IgD-negative memory B cell (primary cell): ENCODE data around the gene SERINC4. TPM values are rescaled to one million over a fixed set of nuclear protein-coding genes. Genes with fewer than 3 reads are reported as not detected.
"Not testable (repeated sequence)": the region's sequence is repeated elsewhere in the genome, so short reads cannot be mapped to it uniquely, and the experiment has no call there.

Source experiments
- H3K27ac Mint-ChIP-seq, 3 donors: one replicate each; pipeline ENCODE4 v1.8.0; 2020 to 2022; ENCODE audit warnings: mild to moderate bottlenecking in 3 of 3, mixed read lengths in 3 of 3, moderate library complexity in 1 of 3
- H3K27me3 Mint-ChIP-seq: one replicate; pipeline ENCODE4 v1.8.0; 2021; ENCODE audit warnings: mixed read lengths
- H3K36me3 Mint-ChIP-seq: one replicate; pipeline ENCODE4 v1.8.0; 2020; ENCODE audit warnings: mild to moderate bottlenecking, mixed read lengths
- H3K4me1 Mint-ChIP-seq, 3 donors: one replicate each; pipeline ENCODE4 v1.8.0; 2020 to 2022; ENCODE audit warnings: mixed read lengths in 3 of 3, mild to moderate bottlenecking in 1 of 3
- H3K4me3 Mint-ChIP-seq, 4 donors: one replicate each; pipeline ENCODE4 v1.8.0; 2020 to 2022; ENCODE audit warnings: mild to moderate bottlenecking in 4 of 4, mixed read lengths in 4 of 4, moderate library complexity in 3 of 4
- H3K9me3 Mint-ChIP-seq, 3 donors: one replicate each; pipeline ENCODE4 v1.8.0; 2020 to 2021; ENCODE audit warnings: mixed read lengths in 3 of 3, mild to moderate bottlenecking in 1 of 3
- polyA plus RNA-seq: library from polyadenylated mRNA; unstranded; fragments of 300-500 nt; fragmentation: Illumina TruSeq; gene quantifications from one replicate; pipeline ENCODE4 v1.2.3, GENCODE V29; 2021

Gene SERINC4
- polyA plus RNA-seq, 1 donor from 2014 or later = 1.1 TPM

DNA sequence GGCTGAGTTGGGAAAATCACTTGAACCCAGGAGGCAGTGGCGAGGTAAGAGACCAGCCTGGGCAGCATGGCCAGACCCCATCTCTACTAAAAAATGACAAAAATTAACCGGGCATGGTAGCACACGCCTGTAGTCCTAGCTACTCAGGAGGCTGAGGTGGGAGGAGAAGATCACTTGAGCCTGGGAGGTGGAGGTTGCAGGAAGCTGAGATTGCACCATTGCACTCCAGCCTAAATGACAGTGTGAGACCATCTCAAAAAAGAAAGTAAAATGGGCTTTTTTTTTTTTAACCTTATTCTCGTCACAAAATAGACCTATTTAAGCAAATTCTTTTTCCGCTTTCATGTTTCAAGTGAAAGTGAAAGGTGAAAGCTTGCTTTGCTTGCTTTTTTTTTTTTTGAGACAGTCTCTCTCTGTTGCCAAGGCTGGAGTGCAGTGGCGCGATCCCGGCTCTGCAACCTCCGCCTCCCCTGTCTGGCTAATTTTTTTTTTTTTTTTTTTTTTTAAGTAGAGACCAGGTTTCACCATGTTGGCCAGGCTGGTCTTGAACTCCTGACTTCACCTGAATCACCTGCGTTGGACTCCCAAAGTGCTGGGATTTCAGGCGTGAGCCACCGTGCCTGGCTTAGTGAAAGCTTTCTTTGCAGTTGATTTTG lies 50.2 kb downstream of the SERINC4 start:
- H3K36me3 Mint-ChIP-seq = no peaks in the 10 kb centered on the region
- H3K27me3 Mint-ChIP-seq = no peaks in the 10 kb centered on the region
- no peaks in the 10 kb centered on the region for H3K9me3 Mint-ChIP-seq
- peaks cover 37 to 42% (median 39%) of the 10 kb centered on the region in 3 donors for H3K4me1 Mint-ChIP-seq
- H3K4me3 Mint-ChIP-seq = peak overlapping the region; percentile 77 to 91 (median 88)
- H3K27ac Mint-ChIP-seq = peak overlapping the region; percentile 92 to 100 (median 93)

DNA sequence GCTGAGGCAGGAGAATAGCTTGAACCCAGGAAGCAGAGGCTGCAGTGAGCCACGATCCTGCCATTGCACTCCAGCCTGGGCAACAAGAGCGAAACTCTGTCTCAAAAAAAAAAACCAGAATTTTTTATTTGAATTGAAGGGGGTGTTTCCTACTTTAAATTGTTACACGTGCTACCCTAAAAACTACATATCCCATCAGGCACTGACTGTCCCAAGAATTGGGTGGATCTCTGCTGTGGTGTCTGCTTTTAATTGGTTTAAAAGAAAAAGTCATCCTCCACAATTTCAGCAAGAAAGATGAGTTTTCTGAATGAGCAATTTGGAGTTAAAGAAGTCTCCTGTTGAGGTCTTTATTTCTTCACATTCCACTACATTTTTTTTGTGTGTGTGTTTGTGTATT lies 51.6 kb downstream of the SERINC4 start:
- Mint-ChIP-seq H3K27ac (peak overlapping the region; percentile 9 to 95 (median 46)), H3K4me3 (peak overlapping the region in 3 of 4 donors; percentile 91 to 100 (median 99)), H3K4me1 (peaks cover 44 to 48% (median 45%) of the 10 kb centered on the region in 3 donors), H3K9me3 (no peaks in the 10 kb centered on the region), H3K27me3 (no peaks in the 10 kb centered on the region), H3K36me3 (no peaks in the 10 kb centered on the region)

DNA sequence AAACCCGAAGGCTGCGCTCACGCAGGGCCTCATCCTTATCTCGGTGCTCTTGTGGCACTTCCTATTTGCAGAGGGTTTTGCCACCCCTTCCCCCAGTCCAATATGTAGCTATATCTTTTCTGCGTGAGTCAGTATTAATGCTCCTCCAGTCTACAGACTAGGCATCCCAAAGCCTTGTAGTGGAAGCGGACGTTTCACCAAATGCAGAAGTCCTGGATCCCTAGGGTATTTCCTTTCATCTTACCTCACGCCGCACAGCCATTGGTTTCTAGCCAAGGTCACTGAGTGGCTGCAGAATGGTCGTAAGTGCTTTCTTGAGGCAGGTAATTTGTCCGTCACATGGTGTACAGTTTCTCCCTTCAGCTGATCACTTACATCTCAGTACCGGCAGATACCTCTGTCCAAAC lies 53.1 kb downstream of the SERINC4 start:
- H3K4me3 Mint-ChIP-seq = peak overlapping the region; percentile 91 to 100 (median 97)
- H3K9me3 Mint-ChIP-seq, H3K36me3 Mint-ChIP-seq, H3K27me3 Mint-ChIP-seq: not testable (repeated sequence)
- H3K27ac Mint-ChIP-seq = peak overlapping the region; percentile 95 to 100 (median 99)
- peaks cover 37 to 43% (median 40%) of the 10 kb centered on the region in 3 donors for H3K4me1 Mint-ChIP-seq

DNA sequence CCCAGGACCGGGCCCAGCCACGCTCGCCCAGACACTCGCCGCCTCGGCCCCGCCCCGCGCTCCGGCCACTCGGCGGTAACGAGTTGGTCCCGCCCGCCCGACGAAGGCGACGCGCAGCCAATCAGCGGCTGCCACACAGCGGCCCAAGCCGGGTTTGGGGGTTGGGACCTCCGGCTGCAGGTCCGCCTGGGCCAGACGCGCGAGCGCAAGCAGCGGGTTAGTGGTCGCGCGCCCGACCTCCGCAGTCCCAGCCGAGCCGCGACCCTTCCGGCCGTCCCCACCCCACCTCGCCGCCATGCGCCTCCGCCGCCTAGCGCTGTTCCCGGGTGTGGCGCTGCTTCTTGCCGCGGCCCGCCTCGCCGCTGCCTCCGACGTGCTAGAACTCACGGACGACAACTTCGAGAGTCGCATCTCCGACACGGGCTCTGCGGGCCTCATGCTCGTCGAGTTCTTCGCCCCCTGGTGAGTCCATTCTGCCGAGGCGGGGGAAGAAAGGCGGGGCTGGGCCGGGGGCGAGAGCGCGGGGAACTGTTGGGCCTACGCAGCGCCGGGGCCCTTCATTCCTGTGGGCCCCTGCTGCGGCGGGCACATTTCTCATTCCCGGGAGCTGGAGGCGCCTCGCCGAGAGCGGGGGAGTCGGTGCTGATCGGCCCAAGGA lies 53.6 kb downstream of the SERINC4 start, which contains the start of gene PDIA3:
TSS of gene PDIA3 (plus strand) at position 194 of the 658 bp plus-strand sequence. CDS start at position 296, 102 bp downstream.
- H3K4me1 Mint-ChIP-seq = peaks cover 31 to 38% (median 36%) of the 10 kb centered on the region in 3 donors
- not testable (repeated sequence) for H3K36me3 Mint-ChIP-seq, H3K9me3 Mint-ChIP-seq

More for the DNA sequence above, 53.6 kb downstream of the SERINC4 start, which contains the start of gene PDIA3:
- peak within 1 kb of the TSS; percentile 91 to 100 (median 97) for H3K4me3 Mint-ChIP-seq
- H3K27me3 Mint-ChIP-seq = not testable (repeated sequence)
- peak within 1 kb of the TSS; percentile 95 to 100 (median 99) for H3K27ac Mint-ChIP-seq

Other genes with a start within 250 kb of the SERINC4 start
- gene PPIP5K1, start 210.0 kb downstream of the SERINC4 start, polyA plus RNA-seq = 12.9 TPM
- gene CKMT1B, start 206.2 kb downstream of the SERINC4 start, polyA plus RNA-seq = not detected
- not detected for gene STRC, start 181.4 kb downstream of the SERINC4 start, polyA plus RNA-seq
- gene CATSPER2, start 151.4 kb downstream of the SERINC4 start, polyA plus RNA-seq = 3.2 TPM
- gene CKMT1A, start 106.4 kb downstream of the SERINC4 start, polyA plus RNA-seq = not detected
- gene PDIA3, start 53.8 kb downstream of the SERINC4 start, polyA plus RNA-seq = 248 TPM
- 9.3 TPM for gene ELL3, start 23.3 kb downstream of the SERINC4 start, polyA plus RNA-seq
- 1,765 TPM for gene SERF2, start 7.9 kb downstream of the SERINC4 start, polyA plus RNA-seq
- 7.8 TPM for gene HYPK, start 379 bp upstream of the SERINC4 start, polyA plus RNA-seq
- gene MFAP1, start 24.5 kb upstream of the SERINC4 start, polyA plus RNA-seq = 10.9 TPM
- gene WDR76, start 26.8 kb upstream of the SERINC4 start, polyA plus RNA-seq = 6.8 TPM